Endothelial cell of umbilical vein (primary cell): Measurements from ENCODE around the gene PIK3R1.

Experiments used
- CTCF ChIP-seq, 2 donors: IDR thresholded peaks; 1 replicate in 1 of 2; 2 replicates in 1 of 2; pipeline ENCODE4 v1.5.1; 2011; ENCODE audit warnings: low read length in 2 of 2, mild to moderate bottlenecking in 2 of 2, moderate library complexity in 2 of 2, control low read depth in 1 of 2, inconsistent platforms in 1 of 2, low read depth in 1 of 2; ENCODE audit not compliant: insufficient read depth in 1 of 2; ENCODE audit errors: extremely low read depth in 1 of 2
- POLR2A ChIP-seq: IDR thresholded peaks from 2 replicates; pipeline ENCODE4 v1.6.1; 2012; ENCODE audit warnings: low read depth, mild to moderate bottlenecking, control low read depth, low read length

- TF ChIP-seq POLR2A = no peak
- TF ChIP-seq CTCF (IDR thresholded peaks at IDR 0.05; ENCODE audit: extremely low read depth in 1 of 2, insufficient read depth in 1 of 2, low read depth in 1 of 2, low read length in 2 of 2) = no peak
Measured at GRCh38 chr5:68348447-68349222, 133.1 kb downstream of the PIK3R1 start.
